A549 (cell line): Measurements from ENCODE around the gene TIMM17A. TPM values are rescaled to one million over a fixed set of nuclear protein-coding genes. Genes with fewer than 3 reads are reported as not detected.

ENCODE experiments used
- CEBPB ChIP-seq, 2 experiments: fragments of >200 bp in 1 of 2; sonication (Bioruptor Twin) in 1 of 2; formaldehyde crosslinking in 1 of 2; IDR thresholded peaks; 2 replicates each; pipeline ENCODE4 v1.6.1; 2012 to 2016
- CTCF ChIP-seq: fragments of >200 bp; sonication (Bioruptor Twin); formaldehyde crosslinking; IDR thresholded peaks from 3 replicates; pipeline ENCODE4 v1.5.1; 2016
- EHF ChIP-seq: fragments of 250-450 bp; sonication (Bioruptor Pico); IDR thresholded peaks from 2 replicates; pipeline ENCODE4 v1.5.0; 2020; ENCODE audit warnings: mild to moderate bottlenecking
- EHMT2 ChIP-seq: fragments of 200-600 bp; sonication (generic); IDR thresholded peaks from 2 replicates; pipeline ENCODE4 v1.6.1; 2016; ENCODE audit warnings: antibody characterized with exemption, low read depth, mild to moderate bottlenecking, moderate library complexity
- HES2 ChIP-seq: fragments of >200 bp; sonication (Bioruptor Twin); formaldehyde crosslinking; IDR thresholded peaks from 2 replicates; pipeline ENCODE4 v1.6.1; 2016
- HEYL ChIP-seq: fragments of 250-450 bp; sonication (Bioruptor Pico); IDR thresholded peaks from 2 replicates; pipeline ENCODE4 v1.8.0; 2021; ENCODE audit warnings: mild to moderate bottlenecking, moderate library complexity
- HOXB5 ChIP-seq: fragments of 250-450 bp; sonication (Bioruptor Pico); IDR thresholded peaks from 2 replicates; pipeline ENCODE4 v1.5.0; 2020; ENCODE audit warnings: mild to moderate bottlenecking, moderate library complexity
- JUN ChIP-seq, 2 experiments: fragments of >200 bp; sonication (Bioruptor Twin); formaldehyde crosslinking; IDR thresholded peaks; 2 replicates in 1 of 2; 3 replicates in 1 of 2; pipeline ENCODE4 v1.6.1; 2016 to 2017
- KDM1A ChIP-seq: fragments of 200-600 bp; sonication (generic); IDR thresholded peaks from 2 replicates; pipeline ENCODE4 v1.6.1; 2016; ENCODE audit warnings: low read depth, mild to moderate bottlenecking
- KDM5A ChIP-seq: fragments of 200-600 bp; sonication (generic); IDR thresholded peaks from 2 replicates; pipeline ENCODE4 v1.6.1; 2016; ENCODE audit warnings: antibody characterized with exemption, mild to moderate bottlenecking
- MAZ ChIP-seq: fragments of 150-350 bp; IDR thresholded peaks from 2 replicates; pipeline ENCODE4 v1.6.1; 2014; ENCODE audit warnings: antibody characterized with exemption, low read depth, low read length, borderline replicate concordance
- NPAS2 ChIP-seq: fragments of 250-450 bp; sonication (Bioruptor Pico); IDR thresholded peaks from 2 replicates; pipeline ENCODE4 v1.8.0; 2022; ENCODE audit warnings: mild to moderate bottlenecking, moderate library complexity, borderline replicate concordance
- PHF8 ChIP-seq: fragments of 200-600 bp; sonication (generic); IDR thresholded peaks from 2 replicates; pipeline ENCODE4 v1.6.1; 2016; ENCODE audit warnings: low read depth, mild to moderate bottlenecking, antibody characterized with exemption, moderate library complexity, borderline replicate concordance
- POLR2A ChIP-seq: IDR thresholded peaks from 2 replicates; pipeline ENCODE4 v1.6.1; 2012; ENCODE audit warnings: mild to moderate bottlenecking, low read length
- REST ChIP-seq: fragments of 200-600 bp; sonication (generic); IDR thresholded peaks from 2 replicates; pipeline ENCODE4 v1.6.1; 2016; ENCODE audit warnings: antibody characterized with exemption, mild to moderate bottlenecking, moderate library complexity
- RNF2 ChIP-seq: fragments of 200-600 bp; sonication (generic); IDR thresholded peaks from 2 replicates; pipeline ENCODE4 v1.6.1; 2016; ENCODE audit warnings: low read depth, mild to moderate bottlenecking, antibody characterized with exemption, moderate library complexity, borderline replicate concordance
- USF2 ChIP-seq: fragments of 450-650 bp; IDR thresholded peaks from 2 replicates; pipeline ENCODE4 v1.6.1; 2014; ENCODE audit warnings: antibody characterized with exemption
- ZC3H11A ChIP-seq: fragments of 450-650 bp; IDR thresholded peaks from 2 replicates; pipeline ENCODE4 v1.6.1; 2014; ENCODE audit warnings: antibody characterized with exemption, mild to moderate bottlenecking
- ZFP36 ChIP-seq: fragments of 450-650 bp; IDR thresholded peaks from 2 replicates; pipeline ENCODE4 v1.6.1; 2014; ENCODE audit warnings: borderline replicate concordance; ENCODE audit not compliant: partially characterized antibody
- ZNF302 ChIP-seq: fragments of 250-450 bp; sonication (Bioruptor Pico); IDR thresholded peaks from 2 replicates; pipeline ENCODE4 v1.9.0; 2021; ENCODE audit warnings: inconsistent platforms, mild to moderate bottlenecking, moderate library complexity
- polyA plus RNA-seq, 4 experiments: library from polyadenylated mRNA; depleted of rRNA in 3 of 4; stranded (reverse); fragments of >200 nt; fragmentation: RNase III in 1 of 4; extraction: RNeasy Plus Mini Kit Qiagen cat#74134 plus additional on column Dnase treatment in 1 of 4; gene quantifications; 2 replicates in 3 of 4; 3 replicates in 1 of 4; pipeline ENCODE4 v1.2.3, GENCODE V29; 2011 to 2017

The TIMM17A gene
- polyA plus RNA-seq, 2 of the 4 experiments (the other 2 are of a cell fraction): 127 to 134 TPM

- TF ChIP-seq EHF (CRISPR knock-in tag) (peak; percentile 76), ZFP36 (no peak), CTCF (no peak), HEYL (0 out of 2 replicates have a peak, but pooled peaks have one; percentile 46), JUN (IDR thresholded peaks at IDR 0.05) (no peak), ZC3H11A (no peak), KDM5A (no peak), USF2 (peak; percentile 8; the same call in 1 of the 2 replicates), POLR2A (no peak), REST (no peak), MAZ (no peak), HES2 (no peak), ZNF302 (CRISPR knock-in tag) (0 out of 2 replicates have a peak, but pooled peaks have one; percentile 49), NPAS2 (CRISPR knock-in tag) (no peak), EHMT2 (no peak), KDM1A (no peak), HOXB5 (no peak), RNF2 (no peak), CEBPB (IDR thresholded peaks at IDR 0.05) (no peak), PHF8 (no peak)
- TF ChIP-seq, all 56 proteins: peak for 14
Observed at GRCh38 chr1:202016811-202017748, 61.8 kb downstream of the TIMM17A start (continued).
